ENCODE measurements around the gene TSPAN4. TPM values are rescaled to one million over a fixed set of nuclear protein-coding genes. Genes with fewer than 3 reads are reported as not detected.

The TSPAN4 gene
- total RNA-seq, 4 donors from 2014 or later: 25.1 to 75.0 (median 32.4) TPM

GRCh38 chr11:818396-819128 is 24.1 kb upstream of the TSPAN4 start, which contains the start of gene PNPLA2:
PNPLA2 (plus strand) TSS chr11:818914; CDS start chr11:819719, 805 bp downstream.
- in situ Hi-C loops (cut with MboI; ENCODE audit: low pct_ligation_motif_present in 1 of 4, low pct_unique_long_range_greater_than_20kb in 1 of 4, low sequenced_read_pairs in 3 of 4) (no loop called here), intact Hi-C loops (cut with DNase I; ENCODE audit: low total_unique reads) (no loop called here)
- Histone ChIP-seq H3K27me3 (no peaks in the 10 kb centered on the region), H3K27ac (peak within 1 kb of the TSS; percentile 96 to 100 (median 97)), H3K4me3 (peak within 1 kb of the TSS; percentile 62 to 97 (median 86)), H3K9me3 (no peaks in the 10 kb centered on the region), H3K4me1 (peaks cover 16 to 34% (median 29%) of the 10 kb centered on the region in 4 donors), H3K36me3 (no peaks in the 10 kb centered on the region)
- 35% methylated on average over 19 of the region's 20 CpGs; no CpG with 5 or more reads in 1 of the 2 donors for WGBS, 2 donors (ENCODE audit: low coverage in 1 of 2)
- DNase-seq: peak; percentile 75
- TF ChIP-seq EP300 (IDR thresholded peaks at IDR 0.05; ENCODE audit: low read depth): no peak
- peak; percentile 84 for TF ChIP-seq POLR2A (IDR thresholded peaks at IDR 0.05)
- TF ChIP-seq POLR2AphosphoS5 (IDR thresholded peaks at IDR 0.05): peak in 2 of 3 donors; percentile 85 to 89

- Histone ChIP-seq H3K4me1 (peaks cover 16 to 42% (median 36%) of the 10 kb centered on the region in 4 donors), H3K27me3 (no peaks in the 10 kb centered on the region), H3K9me3 (no peaks in the 10 kb centered on the region), H3K36me3 (peaks cover 0 to 5% (median 0%) of the 10 kb centered on the region in 4 donors), H3K27ac (peak overlapping the region; percentile 96 to 100 (median 97)), H3K4me3 (peak overlapping the region; percentile 62 to 97 (median 86))
- in situ Hi-C loops (cut with MboI; ENCODE audit: low pct_ligation_motif_present in 1 of 4, low pct_unique_long_range_greater_than_20kb in 1 of 4, low sequenced_read_pairs in 3 of 4): no loop called here
- WGBS, 2 donors (ENCODE audit: low coverage in 1 of 2): 1% methylated on average over 49 of the region's 96 CpGs; no CpG with 5 or more reads in 1 of the 2 donors
- peak; percentile 77 to 88 (median 88) for TF ChIP-seq POLR2AphosphoS5 (IDR thresholded peaks at IDR 0.05)
- peak; percentile 23 to 78 (median 31) for TF ChIP-seq CTCF (IDR thresholded peaks at IDR 0.05)
- TF ChIP-seq EP300 (IDR thresholded peaks at IDR 0.05; ENCODE audit: low read depth): peak; percentile 48
- TF ChIP-seq POLR2A (IDR thresholded peaks at IDR 0.05): peak; percentile 47
- intact Hi-C loops (cut with DNase I; ENCODE audit: low total_unique reads): no loop called here
- DNase-seq: peak; percentile 96
These were observed 23.3 kb upstream of the TSPAN4 start for GRCh38 chr11:819129-819931.

GRCh38 chr11:819943-820649 is 22.6 kb upstream of the TSPAN4 start:
- Histone ChIP-seq H3K27ac (peak overlapping the region; percentile 96 to 100 (median 97)), H3K9me3 (no peaks in the 10 kb centered on the region), H3K4me3 (peak overlapping the region; percentile 62 to 97 (median 86)), H3K4me1 (peaks cover 17 to 50% (median 43%) of the 10 kb centered on the region in 4 donors), H3K36me3 (peaks cover 0 to 12% (median 0%) of the 10 kb centered on the region in 4 donors), H3K27me3 (peaks cover under 1% of the 10 kb centered on the region)
- DNase-seq: peak; percentile 96
- in situ Hi-C loops (cut with MboI; ENCODE audit: low pct_ligation_motif_present in 1 of 4, low pct_unique_long_range_greater_than_20kb in 1 of 4, low sequenced_read_pairs in 3 of 4): no loop called here
- WGBS, 2 donors (ENCODE audit: low coverage in 1 of 2): 4% methylated on average over 46 of the region's 47 CpGs; no CpG with 5 or more reads in 1 of the 2 donors
- TF ChIP-seq POLR2A (IDR thresholded peaks at IDR 0.05): peak; percentile 82
- TF ChIP-seq POLR2AphosphoS5 (IDR thresholded peaks at IDR 0.05): peak; percentile 68 to 81 (median 76)
- TF ChIP-seq EP300 (IDR thresholded peaks at IDR 0.05; ENCODE audit: low read depth): no peak
- intact Hi-C loops (cut with DNase I; ENCODE audit: low total_unique reads): no loop called here

GRCh38 chr11:820655-821511 is 21.8 kb upstream of the TSPAN4 start:
- TF ChIP-seq POLR2A (IDR thresholded peaks at IDR 0.05): peak; percentile 47
- no peak for TF ChIP-seq EP300 (IDR thresholded peaks at IDR 0.05; ENCODE audit: low read depth)
- peak in 2 of 3 donors; percentile 68 to 77 for TF ChIP-seq POLR2AphosphoS5 (IDR thresholded peaks at IDR 0.05)
- TF ChIP-seq CTCF (IDR thresholded peaks at IDR 0.05): no peak
- peaks cover 0 to 14% (median 0%) of the 10 kb centered on the region in 4 donors for H3K36me3 ChIP-seq
- H3K4me3 ChIP-seq: peak overlapping the region; percentile 62 to 97 (median 86)
- intact Hi-C loops (cut with DNase I; ENCODE audit: low total_unique reads): no loop called here
- in situ Hi-C loops (cut with MboI; ENCODE audit: low pct_ligation_motif_present in 1 of 4, low pct_unique_long_range_greater_than_20kb in 1 of 4, low sequenced_read_pairs in 3 of 4): no loop called here
- peaks cover 9% of the 10 kb centered on the region for H3K27me3 ChIP-seq
- peaks cover 18 to 57% (median 51%) of the 10 kb centered on the region in 4 donors for H3K4me1 ChIP-seq
- peak; percentile 81 for DNase-seq
- peak overlapping the region; percentile 96 to 100 (median 97) for H3K27ac ChIP-seq
- H3K9me3 ChIP-seq: no peaks in the 10 kb centered on the region
- 52% methylated on average over 11 of the region's 11 CpGs; no CpG with 5 or more reads in 1 of the 2 donors for WGBS, 2 donors (ENCODE audit: low coverage in 1 of 2)
